Endodermal cell (in vitro differentiated cells): ENCODE results near the gene IFNA13. TPM values are rescaled to one million over a fixed set of nuclear protein-coding genes. Genes with fewer than 3 reads are reported as not detected.
"Not testable (repeated sequence)": the region's sequence is repeated elsewhere in the genome, so short reads cannot be mapped to it uniquely, and the experiment has no call there.

ENCODE experiments used
- DNase-seq: peaks from one replicate; pipeline ENCODE4 v3.0.0-alpha.2; 2017
- H3K27ac ChIP-seq: 2 replicates; pipeline ENCODE4 v1.5.1; 2013; ENCODE audit warnings: mild to moderate bottlenecking, low read depth, low read length, moderate library complexity
- H3K27me3 ChIP-seq: 2 replicates; pipeline ENCODE4 v1.6.1; 2013; ENCODE audit warnings: mild to moderate bottlenecking, low read length, moderate library complexity; ENCODE audit not compliant: insufficient read depth, control insufficient read depth, poor library complexity, severe bottlenecking
- H3K36me3 ChIP-seq: 2 replicates; pipeline ENCODE4 v1.7.0; 2013; ENCODE audit warnings: mild to moderate bottlenecking, low read length, moderate library complexity; ENCODE audit not compliant: control insufficient read depth, insufficient read depth
- H3K4me1 ChIP-seq: one replicate; pipeline ENCODE4 v1.7.0; 2013; ENCODE audit warnings: low read length; ENCODE audit not compliant: control insufficient read depth, insufficient read depth
- H3K4me3 ChIP-seq: 2 replicates; pipeline ENCODE4 v1.5.1; 2013; ENCODE audit warnings: mild to moderate bottlenecking, low read length, moderate library complexity
- H3K9ac ChIP-seq: 2 replicates; pipeline ENCODE4 v1.6.1; 2013; ENCODE audit warnings: mild to moderate bottlenecking, low read length, moderate library complexity; ENCODE audit not compliant: poor library complexity, severe bottlenecking; ENCODE audit errors: extremely low read depth
- H3K9me3 ChIP-seq: 2 replicates; pipeline ENCODE4 v1.6.1; 2013; ENCODE audit warnings: mild to moderate bottlenecking, low read length, moderate library complexity; ENCODE audit not compliant: control insufficient read depth
- H3K27ac Mint-ChIP-seq: 2 replicates; pipeline ENCODE4 v1.8.0; 2020; ENCODE audit warnings: mixed read lengths
- H3K27me3 Mint-ChIP-seq: 2 replicates; pipeline ENCODE4 v1.8.0; 2021; ENCODE audit warnings: mild to moderate bottlenecking, mixed read lengths; ENCODE audit not compliant: insufficient read depth
- H3K36me3 Mint-ChIP-seq: 2 replicates; pipeline ENCODE4 v1.8.0; 2020; ENCODE audit warnings: low read depth, mixed read lengths
- H3K4me1 Mint-ChIP-seq: 2 replicates; pipeline ENCODE4 v1.8.0; 2020; ENCODE audit warnings: mixed read lengths
- H3K4me3 Mint-ChIP-seq: 2 replicates; pipeline ENCODE4 v1.8.0; 2020; ENCODE audit warnings: mild to moderate bottlenecking, moderate library complexity, mixed read lengths
- H3K9me3 Mint-ChIP-seq: 2 replicates; pipeline ENCODE4 v1.8.0; 2020; ENCODE audit warnings: mild to moderate bottlenecking, mixed read lengths
- CTCF ChIP-seq: fragments of 200-600 bp; sonication (generic); conservative IDR thresholded peaks from 2 replicates; pipeline ENCODE4 v1.5.0; 2021; ENCODE audit warnings: antibody characterized with exemption, mild to moderate bottlenecking
- WGBS, 2 experiments: methylation state at CpG; one replicate each; pipeline versions ENCODE4 v1.1.5 to v1.1.7; 2013; ENCODE audit warnings: missing lambda C conversion rate in 2 of 2, mixed read lengths in 1 of 2; ENCODE audit not compliant: insufficient coverage in 1 of 2, insufficient read length in 1 of 2; 5-methylcytosine and 5-hydroxymethylcytosine counted together
- total RNA-seq, 2 donors: library from RNA; stranded (reverse); fragmentation: NEBNext Ultra II Directional in 1 of 2; extraction: Animal tissue kit (Norgen Biotek cat#: 25700) in 1 of 2; gene quantifications; 2 replicates in 1 of 2; 3 replicates in 1 of 2; pipeline ENCODE4 v1.2.1, GENCODE V29; 2021

IFNA13 gene
- total RNA-seq, 2 donors from 2014 or later = not detected

DNA sequence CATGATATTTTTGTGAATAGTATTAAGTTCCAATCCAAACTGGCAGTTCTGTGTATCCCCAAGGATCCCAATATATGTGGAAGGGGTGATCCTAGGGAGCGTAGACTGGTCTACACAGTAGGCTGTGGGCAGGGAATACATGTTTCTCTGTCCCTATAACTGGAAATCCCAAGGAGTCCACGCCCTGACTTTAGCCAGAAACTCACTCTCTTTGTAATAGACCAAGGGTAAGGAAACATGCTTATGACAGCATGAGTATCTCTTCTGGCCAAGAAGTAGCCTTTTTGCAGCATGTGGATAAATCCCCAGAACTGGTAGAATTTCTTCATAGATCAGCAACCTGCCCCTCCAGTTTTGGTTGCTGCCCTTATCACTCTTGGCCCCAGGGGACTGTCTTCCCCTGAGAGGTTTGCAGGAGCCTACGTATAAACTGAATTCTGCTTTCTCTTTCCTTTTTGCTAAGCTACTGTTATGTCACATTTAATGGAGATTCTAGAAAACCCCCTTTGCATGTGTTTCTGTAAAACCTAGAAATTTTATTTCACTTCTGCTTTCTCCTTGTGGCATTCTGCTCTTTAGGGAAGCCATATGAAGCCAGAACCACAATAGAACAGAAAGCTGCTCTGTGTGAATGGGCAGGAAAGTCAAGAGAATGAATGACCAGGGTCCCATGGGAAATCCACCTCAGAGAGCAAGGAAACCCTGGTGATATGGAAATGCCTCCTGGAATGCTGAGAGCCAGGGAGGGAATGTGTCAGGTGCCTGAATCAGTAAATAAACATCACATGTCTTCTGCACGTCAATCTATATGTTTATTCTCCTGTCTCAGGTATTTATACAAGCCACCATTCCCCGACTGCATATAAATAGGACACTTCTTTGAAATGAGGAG, 13.8 kb upstream of the IFNA13 start:
- Mint-ChIP-seq H3K27me3 (peaks cover 3% of the 10 kb centered on the region), H3K9me3 (no peaks in the 10 kb centered on the region), H3K4me1 (peaks cover 11% of the 10 kb centered on the region), H3K36me3 (no peaks in the 10 kb centered on the region), H3K27ac (peak overlapping the region; percentile 29), H3K4me3 (no peak overlapping the region)
- H3K27ac ChIP-seq = no peak overlapping the region
- DNase-seq = peak; percentile 80
- H3K9ac ChIP-seq = no peak overlapping the region
- no peaks in the 10 kb centered on the region for H3K9me3 ChIP-seq
- H3K27me3 ChIP-seq = no peaks in the 10 kb centered on the region
- WGBS, 2 experiments = 60 to 88% methylated on average over 2 to 5 of the region's 5 CpGs
- no peaks in the 10 kb centered on the region for H3K36me3 ChIP-seq
- TF ChIP-seq CTCF = no peak
- H3K4me3 ChIP-seq = no peak overlapping the region
- no peaks in the 10 kb centered on the region for H3K4me1 ChIP-seq

- H3K36me3 ChIP-seq, H3K4me1 Mint-ChIP-seq: not testable (repeated sequence)
Measured at GRCh38 chr9:21371467-21371866, 3.6 kb upstream of the IFNA13 start.

GRCh38 chr9:21367169-21367568, 688 bp downstream of the IFNA13 start:
- WGBS, 2 experiments = 93% methylated on average over 1 of the region's 2 CpGs; no CpG with 5 or more reads in 1 of the 2 experiments
- not testable (repeated sequence) for H3K27ac ChIP-seq, H3K4me1 Mint-ChIP-seq, H3K27me3 ChIP-seq, H3K9ac ChIP-seq, H3K4me3 Mint-ChIP-seq, H3K27ac Mint-ChIP-seq, H3K9me3 ChIP-seq, H3K4me1 ChIP-seq, DNase-seq, H3K9me3 Mint-ChIP-seq, H3K36me3 ChIP-seq, H3K36me3 Mint-ChIP-seq, H3K4me3 ChIP-seq
- peaks cover 12% of the 10 kb centered on the region for H3K27me3 Mint-ChIP-seq

More at GRCh38 chr9:21371467-21371866, 3.6 kb upstream of the IFNA13 start:
- 83 to 92% methylated on average over 2 to 4 of the region's 4 CpGs for WGBS, 2 experiments
- not testable (repeated sequence) for H3K27ac Mint-ChIP-seq, H3K36me3 Mint-ChIP-seq, H3K9ac ChIP-seq, H3K27me3 Mint-ChIP-seq, H3K27me3 ChIP-seq, H3K4me3 Mint-ChIP-seq, DNase-seq, H3K9me3 Mint-ChIP-seq, H3K4me3 ChIP-seq, H3K27ac ChIP-seq, H3K9me3 ChIP-seq, H3K4me1 ChIP-seq

DNA sequence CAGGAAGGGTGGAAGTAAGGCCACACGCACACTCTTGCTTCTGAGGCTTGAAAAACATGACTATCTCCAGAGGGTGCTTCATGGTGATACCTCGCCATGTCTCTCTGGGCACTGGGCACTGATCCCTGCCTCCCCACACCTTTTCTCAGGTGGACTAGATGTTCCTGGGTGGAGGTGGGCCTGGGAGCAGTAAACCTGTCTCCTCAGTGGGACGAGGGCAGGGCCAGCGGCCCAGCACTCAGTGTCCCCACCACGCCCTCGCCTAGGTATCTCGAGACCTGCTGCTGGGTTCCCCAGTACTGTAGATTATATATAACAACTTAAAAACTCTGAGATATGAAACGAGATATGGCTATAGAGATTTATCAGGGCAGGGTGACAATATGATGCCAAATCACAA, 5.6 kb downstream of the IFNA13 start:
- no peaks in the 10 kb centered on the region for H3K9me3 Mint-ChIP-seq
- H3K4me1 Mint-ChIP-seq = no peaks in the 10 kb centered on the region
- H3K27me3 ChIP-seq = no peaks in the 10 kb centered on the region
- H3K27ac Mint-ChIP-seq = no peak overlapping the region
- H3K27me3 Mint-ChIP-seq = peaks cover 9% of the 10 kb centered on the region
- H3K27ac ChIP-seq = no peak overlapping the region
- H3K36me3 ChIP-seq = no peaks in the 10 kb centered on the region
- no peaks in the 10 kb centered on the region for H3K4me1 ChIP-seq
- WGBS, 2 experiments = 97 to 100% methylated on average over 1 to 6 of the region's 8 CpGs
- no peak overlapping the region for H3K4me3 Mint-ChIP-seq
- DNase-seq = no peak
- H3K9me3 ChIP-seq = no peaks in the 10 kb centered on the region
- no peaks in the 10 kb centered on the region for H3K36me3 Mint-ChIP-seq
- H3K9ac ChIP-seq = no peak overlapping the region
- H3K4me3 ChIP-seq = no peak overlapping the region
- TF ChIP-seq CTCF = no peak
